Lower leg skin (tissue), 3 donors: Measurements from ENCODE around the gene NR4A2.

ENCODE experiments used
- POLR2A ChIP-seq, 2 donors: fragments of 450-650 bp; IDR thresholded peaks; one replicate each; pipeline ENCODE4 v1.6.1; 2016 to 2017; ENCODE audit warnings: antibody characterized with exemption in 2 of 2, mild to moderate bottlenecking in 1 of 2, moderate library complexity in 1 of 2
- TF ChIP-seq, protein P1 (sequence below), 3 donors: fragments of 450-650 bp; IDR thresholded peaks; one replicate each; pipeline ENCODE4 v1.5.1; 2016; ENCODE audit warnings: antibody characterized with exemption in 3 of 3, mild to moderate bottlenecking in 3 of 3, moderate library complexity in 2 of 3

DNA sequence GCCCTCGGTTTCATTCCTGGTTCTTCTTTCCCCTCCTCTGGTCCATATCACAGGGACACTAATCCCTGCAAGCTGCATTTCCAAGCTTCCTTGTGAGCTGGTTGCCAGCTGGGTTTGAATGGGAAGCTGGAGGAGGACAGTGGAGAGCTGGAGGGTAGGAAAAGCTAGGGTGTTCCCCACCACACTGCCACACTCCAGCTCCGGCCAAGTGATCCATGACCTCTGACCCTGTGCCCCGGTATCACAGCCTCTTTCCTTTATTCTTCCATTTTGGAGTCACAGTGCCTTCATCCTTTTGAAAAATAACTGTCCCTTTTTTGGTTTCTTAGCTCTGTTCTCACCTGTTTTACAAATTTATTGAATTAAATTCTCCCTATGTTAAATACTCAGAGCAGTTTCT lies 13.1 kb upstream of the NR4A2 start:
- TF ChIP-seq, protein P1, sequence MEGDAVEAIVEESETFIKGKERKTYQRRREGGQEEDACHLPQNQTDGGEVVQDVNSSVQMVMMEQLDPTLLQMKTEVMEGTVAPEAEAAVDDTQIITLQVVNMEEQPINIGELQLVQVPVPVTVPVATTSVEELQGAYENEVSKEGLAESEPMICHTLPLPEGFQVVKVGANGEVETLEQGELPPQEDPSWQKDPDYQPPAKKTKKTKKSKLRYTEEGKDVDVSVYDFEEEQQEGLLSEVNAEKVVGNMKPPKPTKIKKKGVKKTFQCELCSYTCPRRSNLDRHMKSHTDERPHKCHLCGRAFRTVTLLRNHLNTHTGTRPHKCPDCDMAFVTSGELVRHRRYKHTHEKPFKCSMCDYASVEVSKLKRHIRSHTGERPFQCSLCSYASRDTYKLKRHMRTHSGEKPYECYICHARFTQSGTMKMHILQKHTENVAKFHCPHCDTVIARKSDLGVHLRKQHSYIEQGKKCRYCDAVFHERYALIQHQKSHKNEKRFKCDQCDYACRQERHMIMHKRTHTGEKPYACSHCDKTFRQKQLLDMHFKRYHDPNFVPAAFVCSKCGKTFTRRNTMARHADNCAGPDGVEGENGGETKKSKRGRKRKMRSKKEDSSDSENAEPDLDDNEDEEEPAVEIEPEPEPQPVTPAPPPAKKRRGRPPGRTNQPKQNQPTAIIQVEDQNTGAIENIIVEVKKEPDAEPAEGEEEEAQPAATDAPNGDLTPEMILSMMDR (IDR thresholded peaks at IDR 0.05): no peak
- TF ChIP-seq POLR2A (IDR thresholded peaks at IDR 0.05): no peak
